ENCODE results near the gene MSI2.

MSI2 gene

DNA sequence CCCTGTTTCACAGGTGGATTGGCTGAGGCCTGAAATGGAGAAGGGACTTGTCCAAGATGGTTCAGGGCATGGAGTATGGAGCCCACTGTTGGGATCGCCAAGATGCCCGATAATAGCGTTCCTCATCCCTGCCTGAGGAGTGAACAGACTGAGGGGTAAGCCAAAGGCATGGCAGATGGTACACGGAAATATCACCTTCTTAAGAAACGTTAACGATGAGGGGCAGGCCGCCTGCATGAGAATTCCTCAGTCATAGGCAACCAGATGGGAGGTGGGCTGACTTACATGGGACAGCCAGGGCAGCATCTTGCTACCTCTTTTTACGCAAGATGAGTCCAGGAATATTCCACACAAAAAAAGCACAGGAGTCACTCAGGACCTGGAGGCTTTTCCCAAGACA, 300.7 kb downstream of the MSI2 start:
- DNase-seq (ENCODE audit: low read depth in 2 of 2), result no peak

DNA sequence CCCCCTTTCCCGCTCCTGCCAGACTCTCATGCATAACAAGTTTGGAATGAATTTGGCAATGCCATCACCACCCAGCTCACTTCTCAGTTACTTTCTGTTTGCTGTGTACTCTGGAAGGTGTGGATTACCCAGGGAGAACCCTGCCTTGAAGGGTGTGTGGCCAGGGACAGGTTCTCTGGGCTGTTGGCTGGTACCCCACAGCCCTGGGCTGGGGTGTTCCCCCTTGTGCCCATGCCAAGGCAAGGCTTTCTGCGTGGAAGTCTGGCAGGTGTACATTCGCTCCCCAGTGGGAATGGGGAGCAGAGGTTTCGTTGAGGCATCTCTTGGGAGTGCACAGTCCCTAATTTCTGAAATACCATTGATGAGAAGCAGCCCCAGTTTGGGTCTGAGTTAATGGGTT, 301.1 kb downstream of the MSI2 start:
- no peak for DNase-seq (ENCODE audit: low read depth in 2 of 2)

DNA sequence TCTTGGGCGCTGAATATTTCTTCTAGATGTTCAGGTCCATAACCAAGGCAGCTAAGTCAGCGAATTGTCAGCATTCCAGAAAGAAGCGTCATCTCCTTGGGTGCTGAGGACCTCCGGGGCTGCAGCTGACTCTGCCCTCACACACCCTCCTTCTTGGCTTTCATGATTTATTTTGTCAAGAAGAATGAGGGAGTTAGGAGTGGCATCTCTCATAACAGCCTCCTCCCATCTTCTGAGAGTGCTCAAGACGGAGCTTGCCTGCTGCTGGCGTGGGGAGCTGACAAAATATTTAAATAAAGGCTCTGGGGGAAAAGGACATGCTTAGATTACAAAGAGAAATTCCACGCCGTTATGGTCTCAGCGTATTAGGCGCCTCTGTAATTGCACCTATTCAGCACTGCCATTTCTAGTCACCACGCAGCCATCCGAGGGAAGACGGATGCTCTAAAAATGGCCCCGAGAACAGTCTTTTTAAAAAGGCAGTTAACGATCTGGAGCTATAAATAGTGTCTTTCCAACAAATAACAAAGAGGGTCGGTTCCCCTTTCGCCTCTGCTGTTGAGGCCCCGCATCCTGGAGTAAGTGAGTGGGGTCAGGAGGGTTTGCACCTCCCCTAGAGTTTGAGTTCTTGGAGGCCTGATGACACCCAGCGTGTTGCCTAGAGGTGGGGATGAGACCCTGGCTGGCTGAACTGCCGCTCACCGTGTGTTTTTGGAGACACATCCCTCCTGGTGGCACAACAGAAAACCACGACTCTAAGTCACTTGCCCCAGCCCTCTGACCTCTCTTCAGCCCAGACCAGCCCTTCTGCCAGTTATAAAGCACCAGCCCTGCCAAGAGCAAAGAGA, 301.7 kb downstream of the MSI2 start:
- no peak for DNase-seq (ENCODE audit: low read depth in 2 of 2)

GRCh38 chr17:57559226-57559625, 302.9 kb downstream of the MSI2 start:
- DNase-seq (ENCODE audit: low read depth in 2 of 2), result no peak

GRCh38 chr17:57559634-57560318, 303.5 kb downstream of the MSI2 start:
- DNase-seq (ENCODE audit: low read depth in 2 of 2), result no peak

DNA sequence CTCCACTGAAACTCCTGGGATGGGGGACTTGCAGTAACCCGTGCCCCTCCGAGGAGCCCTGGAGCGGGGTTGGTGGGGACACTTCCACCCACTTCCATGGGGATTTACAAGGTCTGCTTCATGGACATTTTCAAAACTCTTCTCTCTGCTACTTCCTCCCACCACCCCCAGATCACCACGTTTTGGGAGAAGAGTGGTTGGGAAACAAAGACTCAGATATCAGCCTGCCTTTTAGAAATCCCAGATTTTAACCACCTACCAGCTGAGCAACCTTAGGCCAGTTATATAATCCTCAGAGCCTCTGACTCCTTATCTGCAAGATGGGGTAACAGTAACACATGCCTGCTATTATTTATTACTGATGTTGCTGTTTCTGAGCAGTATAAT, 304.0 kb downstream of the MSI2 start:
- DNase-seq (ENCODE audit: low read depth in 2 of 2), result no peak

DNA sequence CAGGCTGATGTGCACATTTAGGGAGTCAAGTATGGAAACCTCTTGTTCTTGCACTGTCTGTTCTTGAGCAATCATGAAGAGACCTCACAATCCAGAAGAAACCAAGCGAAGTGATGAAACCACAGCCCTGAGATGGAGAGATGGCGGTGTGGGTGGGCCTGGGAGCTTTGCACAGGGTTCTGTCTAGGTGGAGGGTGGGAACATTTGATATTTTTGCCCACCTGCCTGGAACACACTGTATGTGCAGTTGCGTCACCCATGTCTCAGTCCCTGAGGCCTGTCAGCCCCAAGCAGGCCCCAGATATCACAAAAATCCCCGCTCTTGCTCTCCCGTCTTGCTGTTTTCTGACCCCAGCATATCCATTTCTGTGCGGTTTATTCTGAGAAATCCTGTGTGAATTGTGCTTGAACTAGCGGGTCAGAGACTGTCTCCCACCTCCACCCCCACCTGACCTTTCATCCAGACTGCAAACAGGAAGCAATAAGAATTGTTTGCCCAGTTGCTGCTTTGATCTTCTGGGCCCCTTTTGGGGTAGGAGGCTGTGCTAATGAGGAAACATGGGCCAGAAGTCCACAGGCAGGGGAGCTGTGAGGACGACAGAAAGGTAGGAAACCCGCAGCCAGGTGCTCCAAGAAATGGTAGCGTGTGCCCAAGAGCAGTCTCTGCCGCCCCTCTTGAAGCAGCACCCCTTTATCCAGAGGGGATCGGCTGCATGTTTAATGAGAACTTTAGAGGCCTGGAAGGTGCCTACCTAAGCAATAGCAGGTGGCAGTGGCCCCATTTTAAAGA, 304.9 kb downstream of the MSI2 start:
- DNase-seq (ENCODE audit: low read depth in 2 of 2), result no peak

- no peak for DNase-seq (ENCODE audit: low read depth in 2 of 2)
These were observed 305.9 kb downstream of the MSI2 start for GRCh38 chr17:57562184-57562698.

DNA sequence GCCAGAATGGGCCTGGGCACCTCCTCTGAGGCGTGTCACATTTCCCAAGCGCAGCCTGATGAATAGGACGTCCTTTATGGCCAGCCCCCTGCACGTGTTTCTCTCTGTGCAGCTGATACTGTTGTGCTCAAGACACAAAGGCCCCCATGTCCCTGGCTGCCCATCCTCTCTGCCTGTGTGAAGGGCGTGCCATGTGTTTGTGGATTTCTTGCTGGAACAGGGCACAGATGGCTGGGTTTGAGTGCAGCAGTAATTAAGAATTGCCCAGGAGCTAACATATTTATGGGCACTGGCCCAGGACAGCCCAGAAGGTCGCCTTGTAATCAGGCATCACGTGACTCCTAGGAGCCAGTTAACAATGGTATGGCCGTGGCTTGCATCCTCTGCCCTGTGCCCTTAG, 307.6 kb downstream of the MSI2 start:
- no peak for DNase-seq (ENCODE audit: low read depth in 2 of 2)

DNA sequence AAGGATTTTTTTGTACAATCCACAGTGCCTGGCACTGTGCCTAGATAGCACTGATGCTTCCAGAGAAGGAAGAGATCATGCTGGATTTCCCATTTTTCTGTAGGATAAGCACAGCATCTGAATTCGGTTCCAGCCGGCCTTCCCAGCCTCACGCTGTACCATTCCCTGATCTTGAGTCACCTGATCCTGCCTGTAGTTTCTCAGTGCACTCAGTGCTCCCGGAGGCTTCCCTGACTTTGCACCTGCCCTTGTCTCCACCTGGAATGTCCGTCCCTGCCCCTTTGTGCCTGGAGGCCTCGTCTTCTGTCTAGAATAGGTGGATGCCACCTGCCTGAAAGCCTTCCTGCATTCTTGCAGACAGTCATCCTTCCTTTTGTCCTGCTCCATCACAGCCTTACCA, 308.9 kb downstream of the MSI2 start:
- no peak for DNase-seq (ENCODE audit: low read depth in 2 of 2)

- DNase-seq (ENCODE audit: low read depth in 2 of 2), result no peak
These were observed 310.4 kb downstream of the MSI2 start for GRCh38 chr17:57566721-57567120.

DNA sequence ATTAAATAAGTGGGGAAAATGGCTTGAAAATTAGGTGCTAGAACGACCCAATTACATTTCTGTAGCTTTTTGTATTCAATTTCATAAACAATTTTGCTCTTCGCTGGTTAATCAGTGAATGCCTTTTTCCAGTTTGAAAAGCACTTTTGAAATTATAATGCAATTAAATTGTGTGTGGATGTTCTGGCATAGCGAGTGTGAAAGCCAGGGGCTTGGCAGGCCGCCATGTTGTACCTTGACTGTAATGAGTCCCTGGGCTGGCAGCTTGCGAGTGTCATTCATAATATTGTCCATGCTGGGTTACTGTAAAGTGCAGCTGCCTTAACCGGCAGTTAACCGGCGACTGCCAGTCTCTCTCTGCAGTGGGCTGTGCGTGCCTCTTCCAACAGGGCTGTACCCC, 310.9 kb downstream of the MSI2 start:
- no peak for DNase-seq (ENCODE audit: low read depth in 2 of 2)

DNA sequence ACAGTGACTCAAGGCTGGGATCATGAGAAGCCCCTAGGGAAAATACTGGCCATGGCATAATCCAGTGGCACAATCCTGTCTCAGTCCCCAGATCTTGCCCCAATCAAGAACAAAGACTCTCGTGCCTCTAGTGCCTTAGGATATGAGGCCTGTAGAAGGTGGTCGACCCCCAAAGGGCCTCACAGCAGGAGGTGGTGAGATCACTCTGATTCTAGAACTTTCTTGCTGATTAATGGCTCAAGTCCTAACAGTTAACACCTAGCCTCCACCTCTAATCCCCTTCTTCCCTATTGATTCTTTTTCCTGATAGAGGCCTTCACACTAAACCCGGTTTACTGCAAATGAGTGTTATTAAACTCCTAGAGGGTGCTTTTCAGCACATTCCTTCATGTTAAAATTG, 312.0 kb downstream of the MSI2 start:
- DNase-seq (ENCODE audit: low read depth in 2 of 2), result no peak

DNA sequence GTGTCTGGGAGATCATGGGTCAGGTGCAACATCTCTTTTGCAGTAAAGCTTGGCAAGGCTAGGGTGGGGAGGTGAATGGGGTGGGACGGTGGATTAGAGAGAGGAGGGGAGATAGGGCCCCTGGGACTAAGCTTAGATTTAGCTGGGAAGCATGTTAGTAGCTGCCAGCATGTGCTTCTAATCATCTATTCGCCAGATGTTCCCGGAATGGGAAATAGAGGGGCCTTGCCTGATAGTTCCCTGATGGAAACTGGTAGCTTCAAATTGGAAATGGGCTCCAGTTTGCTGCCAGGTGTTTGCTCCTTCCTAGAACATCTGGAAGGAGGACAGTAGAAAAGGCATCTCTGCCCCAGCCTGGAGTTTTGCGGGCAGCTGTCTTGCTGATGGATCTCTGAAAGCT, 312.7 kb downstream of the MSI2 start:
- no peak for DNase-seq (ENCODE audit: low read depth in 2 of 2)

GRCh38 chr17:57569853-57570252, 313.5 kb downstream of the MSI2 start:
- no peak for DNase-seq (ENCODE audit: low read depth in 2 of 2)

GRCh38 chr17:57570724-57571344, 314.5 kb downstream of the MSI2 start:
- no peak for DNase-seq (ENCODE audit: low read depth in 2 of 2)

- no peak for DNase-seq (ENCODE audit: low read depth in 2 of 2)
These were observed 315.7 kb downstream of the MSI2 start for GRCh38 chr17:57572062-57572461.

GRCh38 chr17:57572600-57572999, 316.3 kb downstream of the MSI2 start:
- DNase-seq (ENCODE audit: low read depth in 2 of 2), result no peak

DNA sequence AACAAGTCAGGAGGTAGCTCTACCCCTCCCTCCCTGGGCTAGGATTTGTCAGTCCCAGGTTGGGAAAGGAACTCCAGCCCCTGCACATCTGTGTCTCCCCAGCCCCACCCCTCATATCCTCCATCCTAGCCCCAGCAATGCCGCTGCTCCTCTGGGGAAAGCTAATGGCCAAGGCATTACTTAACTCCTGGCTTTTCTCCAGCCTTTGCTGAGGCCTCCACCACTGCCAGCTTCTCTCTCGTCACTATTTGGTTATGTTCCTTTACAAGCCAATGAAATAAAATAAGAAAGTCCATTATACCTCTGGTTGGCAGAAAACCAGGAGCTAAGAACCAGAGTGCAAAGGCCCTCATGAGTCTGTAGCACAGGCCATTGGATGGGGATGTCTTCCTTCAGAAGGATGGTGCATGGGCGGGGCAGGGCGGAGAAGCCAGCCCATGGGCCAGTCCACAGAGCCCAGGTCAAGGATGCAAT, 317.8 kb downstream of the MSI2 start:
- no peak for DNase-seq (ENCODE audit: low read depth in 2 of 2)

GRCh38 chr17:57576744-57577143, 320.4 kb downstream of the MSI2 start:
- DNase-seq (ENCODE audit: low read depth in 2 of 2), result no peak

GRCh38 chr17:57577751-57578607, 321.7 kb downstream of the MSI2 start:
- no peak for DNase-seq (ENCODE audit: low read depth in 2 of 2)

Measured in stimulated activated CD4-positive, alpha-beta T cell treated with anti-CD3 and anti-CD28 coated beads, Interleukin-1b, Interleukin-23, amount 100 ng/mL, for 1 hour (primary cell).